ENCODE measurements around the gene RASA3. TPM values are rescaled to one million over a fixed set of nuclear protein-coding genes. Genes with fewer than 3 reads are reported as not detected.
"Not testable (repeated sequence)": the region's sequence is repeated elsewhere in the genome, so short reads cannot be mapped to it uniquely, and the experiment has no call there.

RASA3 gene
- total and polyA plus RNA-seq, 2 donors (not counting 3 experiments of a cell fraction or from before 2014, with no cell fraction given) = 26.5 to 53.8 TPM

DNA sequence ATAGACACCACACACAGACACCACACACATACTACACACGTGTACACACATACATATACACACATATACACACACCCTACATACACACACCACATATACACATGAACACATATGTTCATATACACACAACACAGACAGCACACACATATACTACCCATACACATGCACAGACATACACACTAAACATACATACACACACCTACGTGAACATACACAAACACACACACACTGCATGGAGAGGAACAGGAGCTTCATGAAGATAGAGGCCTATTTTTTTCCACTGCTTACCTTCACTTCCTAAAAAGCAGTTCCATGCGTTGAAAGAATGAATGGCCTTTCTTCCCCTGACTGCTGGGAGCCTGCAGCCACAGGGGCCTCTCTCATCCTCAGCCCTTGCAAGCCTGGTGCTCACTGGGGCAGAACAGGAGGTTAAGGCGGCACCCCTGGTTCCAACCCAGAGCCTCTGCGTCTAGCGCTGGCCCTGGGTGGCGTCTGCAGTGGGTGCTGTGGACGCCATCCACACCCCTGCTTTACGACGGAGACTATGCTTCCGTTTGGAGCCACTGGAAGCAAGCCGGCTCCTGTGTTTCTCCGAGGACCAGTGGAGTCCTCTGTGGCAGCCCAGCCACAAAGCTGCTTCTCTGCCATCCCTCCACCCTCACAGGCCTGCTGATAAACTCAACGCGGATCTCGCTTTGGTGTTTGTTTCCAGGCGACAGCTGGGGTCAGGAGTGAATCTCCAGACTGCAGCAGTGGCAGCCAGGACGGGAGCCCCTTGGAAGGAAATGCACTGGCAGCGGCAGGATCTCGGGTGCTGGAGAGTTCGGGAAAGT is 1.9 kb upstream of the RASA3 start:
- no TSS peak for BruUV-seq (replicated peaks)
- dilution Hi-C loops (cut with MboI; ENCODE audit: extremely low pct_ligation_motif_present, low sequenced_read_pairs) (no loop called here), intact Hi-C loops (cut with micrococcal nuclease) (no loop called here)
- DNase-seq (ENCODE audit: low read depth, low spot score) = no peak
- Histone ChIP-seq H3K36me3 (ENCODE audit: control insufficient read depth in 2 of 2, extremely low read depth in 1 of 2, insufficient read depth in 2 of 2, low read length in 2 of 2) (no peaks in the 10 kb centered on the region), H4K20me1 (replicated peaks; ENCODE audit: control insufficient read depth, extremely low read depth, insufficient read depth, low read length) (no peaks in the 10 kb centered on the region), H3K4me2 (ENCODE audit: insufficient read depth, low read length) (no peak overlapping the region), H3K27me3 (ENCODE audit: control insufficient read depth in 2 of 2, insufficient read depth in 2 of 2, low read length in 2 of 2) (no peaks in the 10 kb centered on the region), H3K9me3 (replicated peaks; ENCODE audit: control insufficient read depth, insufficient read depth, low read length) (no peaks in the 10 kb centered on the region), H3K79me2 (ENCODE audit: control insufficient read depth, insufficient read depth, low read length) (peaks cover 28% of the 10 kb centered on the region), H2AFZ (ENCODE audit: low read depth, low read length) (peak overlapping the region; percentile 1), H3K9ac (replicated peaks; ENCODE audit: extremely low read depth, insufficient read depth, low read length) (no peak overlapping the region), H3K4me1 (ENCODE audit: control insufficient read depth, extremely low read depth, insufficient read depth, low read length) (peaks cover 23% of the 10 kb centered on the region), H3K27ac (ENCODE audit: insufficient read depth, low read depth, low read length) (no peak overlapping the region), H3K4me3 (replicated peaks in 1 of 3; ENCODE audit: insufficient read depth in 1 of 3, low read depth in 1 of 3, low read length in 3 of 3) (no peak overlapping the region), H3K9me1 (replicated peaks; ENCODE audit: control insufficient read depth, extremely low read depth, insufficient read depth, low read length) (no peaks in the 10 kb centered on the region)
- ChIA-PET CTCF (no interaction called here), POLR2A (no interaction called here)
- peak; percentile 60 for FAIRE-seq
- TF ChIP-seq JUN (IDR thresholded peaks at IDR 0.05; ENCODE audit: borderline replicate concordance, insufficient read depth, insufficient read length, low read depth) = no peak
- peak; percentile 34 for TF ChIP-seq POLR2A (IDR thresholded peaks at IDR 0.05; ENCODE audit: low read depth, low read length)

DNA sequence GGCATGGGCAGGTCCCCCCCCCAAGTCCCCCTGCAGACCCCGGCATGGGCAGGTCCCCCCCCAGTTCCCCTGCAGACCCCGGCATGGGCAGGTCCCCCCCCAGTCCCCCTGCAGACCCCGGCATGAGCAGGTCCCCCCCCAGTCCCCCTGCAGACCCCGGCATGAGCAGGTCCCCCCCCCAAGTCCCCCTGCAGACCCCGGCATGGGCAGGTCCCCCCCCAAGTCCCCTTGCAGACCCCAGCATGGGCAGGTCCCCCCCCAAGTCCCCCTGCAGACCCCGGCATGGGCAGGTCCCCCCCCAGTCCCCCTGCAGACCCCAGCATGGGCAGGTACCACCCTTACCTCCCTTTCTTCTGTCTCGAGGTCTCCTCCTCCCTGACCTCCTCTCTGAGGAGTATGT is 1.1 kb upstream of the RASA3 start:
- H3K9me1 ChIP-seq (replicated peaks; ENCODE audit: control insufficient read depth, extremely low read depth, insufficient read depth, low read length); H2AFZ ChIP-seq (ENCODE audit: low read depth, low read length); POLR2A ChIA-PET; H3K9me3 ChIP-seq (replicated peaks; ENCODE audit: control insufficient read depth, insufficient read depth, low read length); H3K9ac ChIP-seq (replicated peaks; ENCODE audit: extremely low read depth, insufficient read depth, low read length); H4K20me1 ChIP-seq (replicated peaks; ENCODE audit: control insufficient read depth, extremely low read depth, insufficient read depth, low read length); intact Hi-C loops (cut with micrococcal nuclease); H3K4me2 ChIP-seq (ENCODE audit: insufficient read depth, low read length); CTCF ChIA-PET; BruUV-seq (replicated peaks); FAIRE-seq; DNase-seq (ENCODE audit: low read depth, low spot score); H3K36me3 ChIP-seq (ENCODE audit: control insufficient read depth in 2 of 2, extremely low read depth in 1 of 2, insufficient read depth in 2 of 2, low read length in 2 of 2); H3K27ac ChIP-seq (ENCODE audit: insufficient read depth, low read depth, low read length); dilution Hi-C loops (cut with MboI; ENCODE audit: extremely low pct_ligation_motif_present, low sequenced_read_pairs); H3K4me3 ChIP-seq (replicated peaks in 1 of 3; ENCODE audit: insufficient read depth in 1 of 3, low read depth in 1 of 3, low read length in 3 of 3); H3K27me3 ChIP-seq (ENCODE audit: control insufficient read depth in 2 of 2, insufficient read depth in 2 of 2, low read length in 2 of 2): not testable (repeated sequence)
- Histone ChIP-seq H3K4me1 (ENCODE audit: control insufficient read depth, extremely low read depth, insufficient read depth, low read length) (peaks cover 27% of the 10 kb centered on the region), H3K79me2 (ENCODE audit: control insufficient read depth, insufficient read depth, low read length) (peaks cover 31% of the 10 kb centered on the region)

GRCh38 chr13:114133126-114133525 is 703 bp upstream of the RASA3 start:
- H3K27ac ChIP-seq (ENCODE audit: insufficient read depth, low read depth, low read length); H3K9me1 ChIP-seq (replicated peaks; ENCODE audit: control insufficient read depth, extremely low read depth, insufficient read depth, low read length); H3K9me3 ChIP-seq (replicated peaks; ENCODE audit: control insufficient read depth, insufficient read depth, low read length); CTCF ChIA-PET; H3K36me3 ChIP-seq (ENCODE audit: control insufficient read depth in 2 of 2, extremely low read depth in 1 of 2, insufficient read depth in 2 of 2, low read length in 2 of 2); H3K4me2 ChIP-seq (ENCODE audit: insufficient read depth, low read length); H3K27me3 ChIP-seq (ENCODE audit: control insufficient read depth in 2 of 2, insufficient read depth in 2 of 2, low read length in 2 of 2); DNase-seq (ENCODE audit: low read depth, low spot score); H4K20me1 ChIP-seq (replicated peaks; ENCODE audit: control insufficient read depth, extremely low read depth, insufficient read depth, low read length); BruUV-seq (replicated peaks); dilution Hi-C loops (cut with MboI; ENCODE audit: extremely low pct_ligation_motif_present, low sequenced_read_pairs); POLR2A ChIA-PET; H3K4me3 ChIP-seq (replicated peaks in 1 of 3; ENCODE audit: insufficient read depth in 1 of 3, low read depth in 1 of 3, low read length in 3 of 3); intact Hi-C loops (cut with micrococcal nuclease); H3K9ac ChIP-seq (replicated peaks; ENCODE audit: extremely low read depth, insufficient read depth, low read length); FAIRE-seq; H2AFZ ChIP-seq (ENCODE audit: low read depth, low read length): not testable (repeated sequence)
- Histone ChIP-seq H3K79me2 (ENCODE audit: control insufficient read depth, insufficient read depth, low read length) (peaks cover 35% of the 10 kb centered on the region), H3K4me1 (ENCODE audit: control insufficient read depth, extremely low read depth, insufficient read depth, low read length) (peaks cover 32% of the 10 kb centered on the region)

All from endothelial cell of umbilical vein (primary cell).